Putamen (tissue), 1 donor: Measurements from ENCODE around the gene GARIN3.
A peak's percentile ranks its signal among the peaks of the same experiment; 100 is the strongest.

Experiments
- DNase-seq: peaks from one replicate; pipeline ENCODE4 v3.0.0-alpha.2; 2016; ENCODE audit warnings: low spot score

GARIN3 gene

GRCh38 chr5:157185122-157185521, 19.1 kb upstream of the GARIN3 start:
- DNase-seq = peak; percentile 10

GRCh38 chr5:157184117-157184670, 18.1 kb upstream of the GARIN3 start:
- DNase-seq = no peak

- no peak for DNase-seq
Observed at GRCh38 chr5:157182143-157182757, 16.2 kb upstream of the GARIN3 start.

DNA sequence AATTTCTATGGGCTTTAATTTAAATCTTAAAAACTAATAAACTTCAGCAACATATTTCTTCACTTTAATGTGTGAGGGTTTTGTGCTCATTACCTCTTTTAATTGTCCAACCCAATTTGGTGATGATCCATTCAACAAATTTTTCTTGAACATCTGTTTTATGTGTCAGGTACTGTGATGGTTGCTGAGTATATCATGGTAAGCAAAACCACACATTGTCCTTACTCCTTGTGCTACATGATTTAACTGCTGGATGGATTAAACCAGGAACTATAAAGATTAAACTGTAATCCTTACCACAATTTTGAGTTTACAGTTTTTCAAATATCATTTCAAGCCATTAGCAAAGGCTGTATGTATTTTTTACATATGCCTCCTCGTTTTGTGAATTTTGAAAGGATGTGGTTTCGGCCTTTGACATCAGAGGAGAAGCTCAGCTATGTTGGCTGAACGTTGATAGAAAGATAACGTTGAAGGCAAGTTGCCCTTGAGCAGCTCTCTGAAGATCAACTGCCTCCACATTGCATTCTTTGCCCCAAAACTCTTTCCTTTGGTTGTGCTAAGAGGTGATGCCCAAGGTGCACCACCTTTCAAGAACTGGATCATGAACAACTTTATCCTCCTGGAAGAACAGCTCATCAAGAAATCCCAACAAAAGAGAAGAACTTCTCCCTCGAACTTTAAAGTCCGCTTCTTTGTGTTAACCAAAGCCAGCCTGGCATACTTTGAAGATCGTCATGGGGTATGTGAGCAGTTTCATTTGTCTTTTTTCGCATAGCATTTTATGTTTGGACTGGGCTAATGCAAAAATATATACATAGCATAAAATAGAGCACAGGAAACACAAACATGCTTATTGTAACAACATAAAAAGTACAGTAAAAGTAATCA, 14.6 kb upstream of the GARIN3 start, which contains the start of gene ITK:
TSS of gene ITK (plus strand) at position 467 of the 891 bp plus-strand sequence. CDS start at position 605, 138 bp downstream.
- no peak for DNase-seq

- DNase-seq = no peak
Observed at GRCh38 chr5:157178966-157179365, 12.9 kb upstream of the GARIN3 start.

DNA sequence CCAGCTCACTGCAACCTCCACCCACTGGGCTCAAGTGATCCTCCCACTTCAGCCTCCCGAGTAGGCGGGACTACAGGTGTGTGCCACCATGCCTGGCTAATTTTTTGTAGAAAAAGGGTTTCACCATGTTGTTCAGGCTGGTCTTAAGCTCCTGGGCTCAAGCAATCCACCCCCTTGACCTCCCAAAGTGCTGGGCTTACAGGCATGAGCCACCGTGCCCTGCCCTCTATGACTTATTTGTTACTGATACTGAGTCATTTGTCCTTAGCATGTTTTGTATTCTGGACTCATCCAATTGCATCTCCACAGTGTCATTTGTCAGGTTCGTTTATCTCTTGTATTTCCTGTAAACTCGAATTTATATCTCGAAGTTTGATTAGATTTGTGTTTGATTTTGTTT, 11.9 kb upstream of the GARIN3 start:
- no peak for DNase-seq

GRCh38 chr5:157175071-157175612, 9.1 kb upstream of the GARIN3 start:
- DNase-seq = no peak

DNA sequence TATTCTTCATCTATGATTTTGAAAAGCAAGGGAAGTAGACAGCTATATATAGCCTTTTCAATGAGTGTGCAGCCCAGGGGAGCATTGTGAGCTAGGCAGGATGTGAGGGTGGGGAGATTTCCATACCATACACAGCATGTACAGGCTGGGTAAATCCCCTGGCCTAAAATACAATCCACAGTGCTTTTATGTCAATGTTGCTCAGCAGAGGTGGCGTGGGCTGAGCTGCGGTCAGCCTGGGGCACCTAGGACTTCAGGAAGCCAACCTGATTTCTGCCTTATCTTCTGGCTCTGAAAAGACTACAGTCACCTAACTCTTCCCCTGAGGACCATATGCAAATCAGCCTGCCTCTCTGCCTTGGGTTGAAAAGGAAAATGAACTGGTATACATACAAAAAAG, 6.3 kb upstream of the GARIN3 start:
- DNase-seq = no peak

GRCh38 chr5:157168286-157168685, 2.2 kb upstream of the GARIN3 start:
- no peak for DNase-seq

- no peak for DNase-seq
Observed at GRCh38 chr5:157167214-157167621, 1.2 kb upstream of the GARIN3 start.

DNA sequence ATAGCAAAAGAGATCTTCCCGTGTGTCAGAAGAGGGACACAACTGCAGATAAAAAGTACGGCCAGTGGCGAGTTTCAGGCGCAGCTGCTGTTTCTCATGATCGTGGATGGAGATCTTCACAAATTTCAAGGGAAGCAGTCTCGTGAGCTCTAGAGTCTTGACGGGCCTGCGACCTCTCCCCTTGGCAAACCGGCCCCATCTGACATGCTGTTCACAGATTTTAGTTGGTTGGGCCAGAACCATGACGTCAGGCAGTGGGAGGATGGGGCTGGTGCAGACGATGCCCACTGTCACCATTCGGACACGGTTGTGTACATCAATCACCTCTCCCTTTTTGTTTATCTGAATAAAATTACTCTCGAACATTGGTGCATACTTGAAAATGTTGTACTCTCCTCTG, 396 bp downstream of the GARIN3 start:
- no peak for DNase-seq

DNA sequence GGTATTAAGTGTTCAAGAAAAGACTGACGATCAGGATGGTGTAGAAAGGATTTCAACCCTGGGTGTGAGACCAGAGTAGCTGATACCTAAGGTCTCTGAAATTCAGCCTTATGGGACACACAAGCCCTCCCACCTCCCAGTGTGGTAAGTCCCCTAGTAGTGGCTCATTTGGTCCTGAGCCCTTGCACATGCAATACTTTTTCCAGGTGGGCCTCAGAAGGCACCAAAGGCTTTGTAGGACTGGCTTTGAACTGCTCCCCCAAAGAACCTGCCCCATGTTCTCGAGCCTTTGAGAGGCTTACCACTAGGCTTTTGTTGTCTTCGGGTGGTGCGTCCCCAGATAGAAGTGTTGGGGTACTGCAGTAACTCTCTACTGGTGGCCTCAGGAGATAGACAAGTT, 803 bp downstream of the GARIN3 start:
- no peak for DNase-seq

DNA sequence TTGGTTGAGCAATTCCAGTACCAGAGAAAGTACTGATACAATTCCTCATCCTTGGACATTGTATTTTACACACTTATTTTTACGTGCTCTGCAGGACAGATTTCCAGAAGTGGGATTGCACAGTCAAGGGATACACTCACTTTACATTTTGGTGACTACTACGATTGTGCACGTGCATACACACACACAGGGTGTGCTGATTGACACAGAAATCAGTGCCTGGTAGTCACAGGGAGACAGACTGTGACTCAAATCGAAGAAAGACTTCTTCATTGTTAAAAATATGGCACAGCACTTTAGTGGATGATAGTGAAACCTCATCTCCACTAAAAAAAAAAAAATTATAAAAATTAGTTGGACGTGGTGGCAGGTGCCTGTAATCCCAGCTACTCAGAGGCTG, 1.5 kb downstream of the GARIN3 start:
- DNase-seq = no peak

GRCh38 chr5:157162919-157163510, 3.0 kb downstream of the GARIN3 start:
- no peak for DNase-seq

DNA sequence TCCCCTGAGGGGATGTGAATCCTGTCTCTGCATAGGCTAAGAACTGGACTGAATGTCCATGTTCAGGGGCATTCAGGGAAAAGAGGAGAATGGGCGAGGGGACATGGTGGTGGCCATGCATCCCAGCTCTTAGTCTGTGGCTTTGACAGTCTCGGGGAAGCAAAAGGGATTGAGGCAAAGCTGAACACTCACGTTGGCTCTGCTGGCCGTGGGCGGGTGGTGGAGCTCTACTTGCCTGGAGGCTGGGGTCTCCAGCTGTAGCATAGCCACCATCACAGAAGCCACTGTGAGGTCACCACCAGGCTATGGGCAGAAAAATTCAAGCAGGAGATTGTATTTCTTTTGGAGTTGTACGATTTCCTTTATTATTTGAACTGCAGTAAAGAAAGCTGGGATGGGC, 4.1 kb downstream of the GARIN3 start:
- no peak for DNase-seq

GRCh38 chr5:157160001-157160400, 6.1 kb downstream of the GARIN3 start:
- no peak for DNase-seq

DNA sequence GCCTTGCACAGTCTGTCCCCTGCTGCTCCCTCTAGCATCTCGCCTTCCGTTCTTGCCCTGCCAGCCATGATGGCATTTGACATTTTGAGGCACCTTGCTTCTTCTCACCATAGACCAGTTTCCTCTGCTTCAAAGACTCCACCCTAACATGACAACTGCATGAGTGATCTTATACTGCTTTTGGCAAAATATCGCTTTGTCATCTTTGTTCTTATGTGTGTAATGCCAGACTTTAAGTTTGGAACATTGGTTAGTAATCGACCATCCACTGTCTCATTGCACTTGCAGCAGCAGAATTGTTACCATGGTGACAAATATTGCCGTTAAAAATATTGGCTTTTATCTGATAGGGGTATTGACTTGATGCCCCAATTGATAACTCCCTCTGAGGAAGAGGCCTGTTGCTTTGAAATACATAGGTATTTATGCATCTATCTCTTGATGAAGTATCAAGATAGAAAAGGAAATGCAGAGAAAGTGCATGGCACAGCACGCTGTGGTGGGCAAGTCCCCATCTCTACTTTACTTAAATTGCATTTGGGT, 6.8 kb downstream of the GARIN3 start:
- no peak for DNase-seq

DNA sequence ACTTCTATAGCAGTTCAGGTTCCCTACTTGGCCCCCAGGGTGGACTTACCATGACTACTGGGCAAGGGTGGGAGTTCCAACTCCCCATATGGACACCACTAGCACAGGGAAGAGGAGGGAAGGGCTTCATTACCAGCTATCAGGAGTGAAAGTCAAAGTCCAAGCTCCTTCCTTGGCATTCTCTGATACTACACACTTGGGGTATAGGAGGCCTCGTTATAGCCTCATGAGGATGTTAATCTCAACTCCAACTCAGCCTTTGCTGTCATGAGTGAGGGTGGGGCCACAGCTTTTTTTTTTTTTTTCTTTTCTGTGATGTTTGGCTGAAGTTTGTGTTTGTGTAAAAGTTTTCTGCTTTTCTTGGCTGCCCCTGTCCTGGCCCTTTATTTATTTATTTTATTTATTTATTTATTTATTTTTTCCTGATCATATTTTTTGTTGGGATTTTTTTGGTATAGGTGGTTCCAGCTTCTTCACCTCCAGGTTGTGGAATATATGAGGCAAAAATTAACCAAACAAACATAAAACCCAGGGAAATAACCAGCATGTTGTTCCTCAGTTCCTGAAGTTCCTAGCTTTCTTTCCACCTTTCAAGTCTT, 8.7 kb downstream of the GARIN3 start:
- no peak for DNase-seq

GRCh38 chr5:157155297-157155696, 10.8 kb downstream of the GARIN3 start:
- DNase-seq = no peak

DNA sequence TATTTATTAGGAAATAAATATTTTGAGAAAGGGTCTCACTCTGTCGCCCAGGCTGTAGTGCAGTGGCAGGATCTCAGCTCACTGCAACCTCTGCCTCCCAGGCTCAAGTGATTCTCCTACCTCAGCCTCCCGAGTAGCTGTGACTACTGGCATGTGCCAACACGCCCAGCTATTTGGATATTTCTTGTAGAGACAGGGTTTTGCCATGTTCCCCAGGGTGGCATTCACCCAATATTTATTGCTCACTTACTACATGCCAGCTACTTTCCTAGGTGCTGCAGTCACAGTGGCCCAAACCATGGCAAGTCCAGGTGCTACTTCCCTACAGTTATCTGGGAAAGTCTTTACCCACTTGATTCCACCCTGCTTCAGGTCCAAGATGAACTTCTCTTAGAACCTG, 15.1 kb downstream of the GARIN3 start:
- no peak for DNase-seq

DNA sequence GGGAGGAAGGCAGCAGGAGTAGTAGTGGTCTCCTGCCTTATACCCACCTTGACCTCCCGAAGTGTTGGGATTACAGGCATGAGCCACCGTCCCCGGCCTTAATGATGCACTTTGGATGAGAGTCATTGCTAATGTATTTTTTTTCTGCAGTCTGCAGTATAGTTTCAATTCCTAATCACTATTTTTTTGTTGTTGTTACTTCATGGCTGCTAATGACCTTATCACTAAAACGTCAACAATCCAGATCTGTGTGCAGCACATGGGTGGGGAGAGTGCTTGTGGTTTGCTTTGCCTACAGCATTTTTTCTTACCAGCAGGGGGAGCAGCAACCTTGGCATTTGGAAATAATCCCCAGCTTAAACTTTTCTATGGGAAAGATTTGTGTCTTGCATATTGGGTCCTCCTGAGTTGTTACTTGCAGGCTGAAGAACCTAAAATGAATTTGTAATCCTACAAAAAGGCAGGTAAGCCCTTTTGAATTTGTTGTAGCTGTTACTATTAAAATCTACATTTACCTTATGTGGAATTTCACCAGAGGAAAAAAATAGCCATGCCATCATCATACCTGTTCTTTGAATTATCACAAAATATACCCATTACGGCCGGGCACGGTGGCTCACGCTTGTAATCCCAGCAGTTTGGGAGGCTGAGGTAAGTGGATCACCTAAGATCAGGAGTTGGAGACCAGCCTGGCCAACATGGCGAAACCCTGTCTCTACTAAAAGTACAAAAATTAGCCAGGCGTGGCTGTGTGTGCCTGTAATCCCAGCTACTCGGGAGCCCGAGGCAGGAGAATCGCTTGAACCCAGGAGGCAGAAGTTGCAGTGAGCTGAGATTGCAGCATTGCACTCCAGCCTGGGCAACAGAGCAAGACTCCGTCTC, 17.1 kb downstream of the GARIN3 start:
- peak; percentile 58 for DNase-seq
